Natural killer cell (primary cell): ENCODE data around the gene PARVB. TPM values are rescaled to one million over a fixed set of nuclear protein-coding genes. Genes with fewer than 3 reads are reported as not detected.

Source experiments
- ATAC-seq, 3 donors: fragments of 150-1000 bp in 2 of 3; fragments of 200-7000 bp in 1 of 3; cut with Tn5 transposase; 1 replicate in 1 of 3; 2 replicates in 2 of 3; pipeline ENCODE4 v1.10.0; 2021; ENCODE audit warnings: mild to moderate bottlenecking in 2 of 3, moderate library complexity in 2 of 3
- DNase-seq, 2 donors: peaks; one replicate each; pipeline versions ENCODE4 v3.0.0 to v3.0.0-alpha.2; 2013 to 2021; ENCODE audit warnings: mixed read lengths in 1 of 2
- H3K27ac ChIP-seq: one replicate; pipeline ENCODE4 v1.5.1; 2013; ENCODE audit warnings: mild to moderate bottlenecking, low read length
- H3K27me3 ChIP-seq: one replicate; pipeline ENCODE4 v1.6.1; 2013; ENCODE audit warnings: low read length; ENCODE audit not compliant: control insufficient read depth, insufficient read depth
- H3K36me3 ChIP-seq: one replicate; pipeline ENCODE4 v1.6.1; 2013; ENCODE audit warnings: low read length; ENCODE audit not compliant: control insufficient read depth, insufficient read depth
- H3K4me1 ChIP-seq: one replicate; pipeline ENCODE4 v1.6.1; 2013; ENCODE audit warnings: low read length; ENCODE audit not compliant: control insufficient read depth, insufficient read depth
- H3K4me3 ChIP-seq: one replicate; pipeline ENCODE4 v1.5.1; 2013; ENCODE audit warnings: low read length
- H3K9me3 ChIP-seq: one replicate; pipeline ENCODE4 v1.6.1; 2013; ENCODE audit warnings: low read length; ENCODE audit not compliant: control insufficient read depth, insufficient read depth
- H3K27ac Mint-ChIP-seq, 2 donors: one replicate each; pipeline ENCODE4 v1.8.0; 2022; ENCODE audit warnings: mild to moderate bottlenecking in 2 of 2, mixed read lengths in 2 of 2, moderate library complexity in 1 of 2
- H3K27me3 Mint-ChIP-seq, 2 donors: one replicate each; pipeline ENCODE4 v1.8.0; 2022; ENCODE audit warnings: low read depth in 2 of 2, mixed read lengths in 2 of 2
- H3K36me3 Mint-ChIP-seq: one replicate; pipeline ENCODE4 v1.8.0; 2022; ENCODE audit warnings: mixed read lengths
- H3K4me1 Mint-ChIP-seq, 2 donors: one replicate each; pipeline ENCODE4 v1.8.0; 2022; ENCODE audit warnings: mixed read lengths in 2 of 2
- H3K4me3 Mint-ChIP-seq: one replicate; pipeline ENCODE4 v1.8.0; 2022; ENCODE audit warnings: mild to moderate bottlenecking, moderate library complexity, mixed read lengths
- H3K9me3 Mint-ChIP-seq, 2 donors: one replicate each; pipeline ENCODE4 v1.8.0; 2022; ENCODE audit warnings: mixed read lengths in 2 of 2
- WGBS: methylation state at CpG from one replicate; pipeline ENCODE4 v1.1.7; 2013; ENCODE audit warnings: missing lambda C conversion rate; ENCODE audit not compliant: insufficient coverage; 5-methylcytosine and 5-hydroxymethylcytosine counted together
- intact Hi-C: fragments of 100-400 bp; cut with micrococcal nuclease; formaldehyde crosslinking; loops from one replicate; pipeline ENCODE4 v1.14.2; 2022
- total RNA-seq, 4 donors: library from RNA; stranded (reverse); fragments of 120-200 nt in 1 of 4; gene quantifications; one replicate each; pipeline versions ENCODE4 v1.2.3 to v1.2.4, GENCODE V29; 2013 to 2022
- TF ChIP-seq, protein P1 (sequence below): fragments of 200-600 bp; IDR thresholded peaks from one replicate; pipeline ENCODE4 v1.8.0; 2022; ENCODE audit warnings: antibody characterized with exemption

The PARVB gene
- total RNA-seq, 3 donors from 2014 or later (not counting 1 experiment from before 2014, with no cell fraction given), result 2.9 to 12.5 (median 8.1) TPM

- peak overlapping the region; percentile 47 for H3K4me3 Mint-ChIP-seq
- WGBS, result 96% methylated on average over 11 of the region's 11 CpGs
These were observed 30.1 kb upstream of the PARVB start for GRCh38 chr22:43994006-43994405.

GRCh38 chr22:43994416-43994815 lies 29.7 kb upstream of the PARVB start:
- Mint-ChIP-seq H3K27ac (peak overlapping the region; percentile 84 to 92), H3K9me3 (no peaks in the 10 kb centered on the region), H3K27me3 (no peaks in the 10 kb centered on the region), H3K36me3 (peaks cover 7% of the 10 kb centered on the region), H3K4me1 (peaks cover 21 to 29% of the 10 kb centered on the region in 2 donors), H3K4me3 (no peak overlapping the region)
- H3K4me1 ChIP-seq, result peaks cover 20% of the 10 kb centered on the region
- no peaks in the 10 kb centered on the region for H3K9me3 ChIP-seq
- DNase-seq (no peak), ATAC-seq (no peak)
- no peak overlapping the region for H3K27ac ChIP-seq
- H3K4me3 ChIP-seq, result no peak overlapping the region
- 93% methylated on average over 9 of the region's 9 CpGs for WGBS
- no peaks in the 10 kb centered on the region for H3K27me3 ChIP-seq
- intact Hi-C loops, result loop anchor here (10.0 kb wide), 1 partner anchor 690 kb away; no protein-coding TSS in a partner anchor
- TF ChIP-seq, protein P1, sequence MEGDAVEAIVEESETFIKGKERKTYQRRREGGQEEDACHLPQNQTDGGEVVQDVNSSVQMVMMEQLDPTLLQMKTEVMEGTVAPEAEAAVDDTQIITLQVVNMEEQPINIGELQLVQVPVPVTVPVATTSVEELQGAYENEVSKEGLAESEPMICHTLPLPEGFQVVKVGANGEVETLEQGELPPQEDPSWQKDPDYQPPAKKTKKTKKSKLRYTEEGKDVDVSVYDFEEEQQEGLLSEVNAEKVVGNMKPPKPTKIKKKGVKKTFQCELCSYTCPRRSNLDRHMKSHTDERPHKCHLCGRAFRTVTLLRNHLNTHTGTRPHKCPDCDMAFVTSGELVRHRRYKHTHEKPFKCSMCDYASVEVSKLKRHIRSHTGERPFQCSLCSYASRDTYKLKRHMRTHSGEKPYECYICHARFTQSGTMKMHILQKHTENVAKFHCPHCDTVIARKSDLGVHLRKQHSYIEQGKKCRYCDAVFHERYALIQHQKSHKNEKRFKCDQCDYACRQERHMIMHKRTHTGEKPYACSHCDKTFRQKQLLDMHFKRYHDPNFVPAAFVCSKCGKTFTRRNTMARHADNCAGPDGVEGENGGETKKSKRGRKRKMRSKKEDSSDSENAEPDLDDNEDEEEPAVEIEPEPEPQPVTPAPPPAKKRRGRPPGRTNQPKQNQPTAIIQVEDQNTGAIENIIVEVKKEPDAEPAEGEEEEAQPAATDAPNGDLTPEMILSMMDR, result no peak
- peaks cover 22% of the 10 kb centered on the region for H3K36me3 ChIP-seq

More at GRCh38 chr22:43994006-43994405, 30.1 kb upstream of the PARVB start:
- peaks cover 20% of the 10 kb centered on the region for H3K4me1 ChIP-seq
- H3K36me3 Mint-ChIP-seq, result peaks cover 7% of the 10 kb centered on the region
- intact Hi-C loops, result loop anchor here (10.0 kb wide), 1 partner anchor 691 kb away; no protein-coding TSS in a partner anchor
- H3K36me3 ChIP-seq, result peaks cover 22% of the 10 kb centered on the region
- H3K27ac Mint-ChIP-seq, result peak overlapping the region in 1 of 2 donors; percentile 92
- TF ChIP-seq, protein P1, result no peak
- peaks cover 21 to 29% of the 10 kb centered on the region in 2 donors for H3K4me1 Mint-ChIP-seq
- H3K27me3 Mint-ChIP-seq, result no peaks in the 10 kb centered on the region
- H3K9me3 ChIP-seq, result no peaks in the 10 kb centered on the region
- H3K27me3 ChIP-seq, result no peaks in the 10 kb centered on the region
- ATAC-seq (no peak), DNase-seq (no peak)
- no peak overlapping the region for H3K4me3 ChIP-seq
- no peaks in the 10 kb centered on the region for H3K9me3 Mint-ChIP-seq
- H3K27ac ChIP-seq, result no peak overlapping the region

- 96% methylated on average over 15 of the region's 15 CpGs for WGBS
- ATAC-seq (no peak), DNase-seq (no peak)
- peak overlapping the region; percentile 89 for H3K4me3 Mint-ChIP-seq
- no peaks in the 10 kb centered on the region for H3K9me3 ChIP-seq
- H3K27me3 Mint-ChIP-seq, result no peaks in the 10 kb centered on the region
- no peaks in the 10 kb centered on the region for H3K9me3 Mint-ChIP-seq
- H3K4me3 ChIP-seq, result peak overlapping the region; percentile 41
- TF ChIP-seq, protein P1, result no peak
- H3K4me1 Mint-ChIP-seq, result peaks cover 21 to 29% of the 10 kb centered on the region in 2 donors
- H3K36me3 ChIP-seq, result peaks cover 14% of the 10 kb centered on the region
- intact Hi-C loops, result loop anchor here (10.0 kb wide), 1 partner anchor 690 kb away; no protein-coding TSS in a partner anchor
- peak overlapping the region; percentile 84 to 92 for H3K27ac Mint-ChIP-seq
- peak overlapping the region; percentile 64 for H3K27ac ChIP-seq
- no peaks in the 10 kb centered on the region for H3K27me3 ChIP-seq
- peaks cover 7% of the 10 kb centered on the region for H3K36me3 Mint-ChIP-seq
- H3K4me1 ChIP-seq, result peaks cover 20% of the 10 kb centered on the region
These were observed 28.9 kb upstream of the PARVB start for GRCh38 chr22:43995057-43995685.
